Central memory CD4-positive, alpha-beta T cell (primary cell): Measurements from ENCODE around the gene SNRPN.
"Not testable (repeated sequence)": the region's sequence is repeated elsewhere in the genome, so short reads cannot be mapped to it uniquely, and the experiment has no call there.

Source experiments
- DNase-seq: peaks from one replicate; pipeline ENCODE4 v3.0.0; 2022
- total RNA-seq, 3 experiments: gene quantifications; one replicate each; lab custom pipeline; 2026; lab: John Stamatoyannopoulos, UW

Gene SNRPN
- 2.7 to 23.2 (median 11.2) reads per million in 3 experiments for total RNA-seq

DNA sequence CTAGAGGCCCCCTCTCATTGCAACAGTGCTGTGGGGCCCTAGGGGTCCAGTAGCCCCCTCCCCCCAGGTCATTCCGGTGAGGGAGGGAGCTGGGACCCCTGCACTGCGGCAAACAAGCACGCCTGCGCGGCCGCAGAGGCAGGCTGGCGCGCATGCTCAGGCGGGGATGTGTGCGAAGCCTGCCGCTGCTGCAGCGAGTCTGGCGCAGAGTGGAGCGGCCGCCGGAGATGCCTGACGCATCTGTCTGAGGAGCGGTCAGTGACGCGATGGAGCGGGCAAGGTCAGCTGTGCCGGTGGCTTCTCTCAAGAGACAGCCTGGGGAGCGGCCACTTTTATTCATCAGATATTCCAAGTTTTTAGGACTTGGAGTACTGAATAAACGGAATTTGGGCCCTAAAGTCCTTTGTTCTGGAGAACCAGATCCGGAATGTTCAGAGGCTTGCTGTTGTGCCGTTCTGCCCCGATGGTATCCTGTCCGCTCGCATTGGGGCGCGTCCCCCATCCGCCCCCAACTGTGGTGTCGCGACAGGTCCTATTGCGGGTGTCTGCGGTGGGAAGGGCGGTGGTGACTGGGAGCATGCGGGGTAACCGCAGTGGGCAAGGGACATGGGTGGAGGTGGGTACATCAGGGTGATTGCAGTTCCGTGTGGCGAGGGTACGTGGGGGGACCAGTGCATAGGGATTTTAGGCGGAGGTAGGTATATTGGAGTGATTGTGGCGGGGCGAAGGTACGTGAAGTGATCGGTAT lies at the start of gene SNRPN, which contains the start of gene SNURF:
SNRPN (plus strand) TSS at position 205 of the 748 bp plus-strand sequence. CDS start 19,467 bp downstream, outside the sequence.
SNURF (plus strand) TSS at position 205 of the 748 bp plus-strand sequence; CDS start at position 267, 62 bp downstream.
- peak; percentile 58 for DNase-seq

- peak; percentile 18 for DNase-seq
These were observed 38.3 kb upstream of the SNRPN start for GRCh38 chr15:24916305-24917009.

DNA sequence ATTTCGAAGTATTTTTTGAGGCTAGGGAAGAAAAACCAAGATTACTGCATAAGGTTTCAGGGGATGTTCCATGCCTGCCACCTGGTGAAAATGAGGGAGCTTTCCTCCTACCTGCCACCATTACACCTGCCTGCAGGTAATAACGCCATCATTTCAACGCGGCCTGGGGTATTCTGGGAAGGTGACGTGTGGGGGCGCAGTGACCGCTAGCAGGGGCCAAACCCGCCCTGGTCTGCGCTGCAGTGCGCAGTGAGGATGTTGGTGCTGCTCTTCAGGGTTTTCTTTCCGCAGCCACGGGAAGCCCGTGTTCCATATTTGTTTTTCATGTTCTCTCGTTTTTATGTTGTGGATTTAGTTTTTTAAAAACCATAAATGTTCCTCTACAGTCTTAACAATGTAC lies 37.4 kb upstream of the SNRPN start:
- no peak for DNase-seq

DNA sequence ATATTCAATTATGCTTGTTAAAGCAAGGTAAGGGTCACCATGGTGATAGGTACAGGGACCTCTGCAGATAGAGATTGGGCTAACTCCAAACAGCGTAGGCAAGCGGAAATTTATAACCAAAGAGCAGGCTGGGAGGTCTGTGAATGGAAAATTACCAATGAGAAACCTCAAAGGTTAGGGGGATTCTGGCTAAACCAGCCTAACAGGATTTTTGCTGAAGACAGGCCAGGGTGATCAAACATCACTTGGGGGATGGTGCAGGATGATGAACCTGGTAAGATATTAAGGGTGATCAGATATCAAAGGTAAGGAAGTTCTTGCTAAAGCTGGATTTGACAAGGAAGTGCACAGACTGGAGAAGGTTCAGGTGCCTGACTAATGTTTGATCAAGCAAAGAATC lies 35.3 kb upstream of the SNRPN start:
- no peak for DNase-seq

- DNase-seq: not testable (repeated sequence)
These were observed 32.0 kb upstream of the SNRPN start for GRCh38 chr15:24922781-24923180.

- DNase-seq: no peak
These were observed 30.6 kb upstream of the SNRPN start for GRCh38 chr15:24924153-24924552.

DNA sequence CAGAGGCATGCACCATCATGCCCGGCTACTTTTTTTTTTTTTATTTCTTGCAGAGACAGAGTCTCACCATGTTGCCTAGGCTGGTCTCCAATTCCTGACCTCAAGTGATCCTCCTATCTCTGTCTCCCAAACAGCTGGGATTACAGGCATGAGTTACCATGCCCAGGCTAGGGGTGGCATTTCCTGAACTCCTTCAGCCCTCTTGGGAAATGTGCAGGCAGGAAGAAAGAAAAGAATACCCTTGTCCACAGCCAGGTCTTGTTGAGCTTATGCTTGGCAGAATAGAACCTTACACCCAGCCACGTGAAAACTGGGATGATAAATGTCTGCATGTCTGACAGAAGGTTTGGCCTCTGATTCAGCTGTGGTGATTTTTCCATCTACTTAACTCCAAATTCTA lies 30.2 kb upstream of the SNRPN start:
- no peak for DNase-seq

DNA sequence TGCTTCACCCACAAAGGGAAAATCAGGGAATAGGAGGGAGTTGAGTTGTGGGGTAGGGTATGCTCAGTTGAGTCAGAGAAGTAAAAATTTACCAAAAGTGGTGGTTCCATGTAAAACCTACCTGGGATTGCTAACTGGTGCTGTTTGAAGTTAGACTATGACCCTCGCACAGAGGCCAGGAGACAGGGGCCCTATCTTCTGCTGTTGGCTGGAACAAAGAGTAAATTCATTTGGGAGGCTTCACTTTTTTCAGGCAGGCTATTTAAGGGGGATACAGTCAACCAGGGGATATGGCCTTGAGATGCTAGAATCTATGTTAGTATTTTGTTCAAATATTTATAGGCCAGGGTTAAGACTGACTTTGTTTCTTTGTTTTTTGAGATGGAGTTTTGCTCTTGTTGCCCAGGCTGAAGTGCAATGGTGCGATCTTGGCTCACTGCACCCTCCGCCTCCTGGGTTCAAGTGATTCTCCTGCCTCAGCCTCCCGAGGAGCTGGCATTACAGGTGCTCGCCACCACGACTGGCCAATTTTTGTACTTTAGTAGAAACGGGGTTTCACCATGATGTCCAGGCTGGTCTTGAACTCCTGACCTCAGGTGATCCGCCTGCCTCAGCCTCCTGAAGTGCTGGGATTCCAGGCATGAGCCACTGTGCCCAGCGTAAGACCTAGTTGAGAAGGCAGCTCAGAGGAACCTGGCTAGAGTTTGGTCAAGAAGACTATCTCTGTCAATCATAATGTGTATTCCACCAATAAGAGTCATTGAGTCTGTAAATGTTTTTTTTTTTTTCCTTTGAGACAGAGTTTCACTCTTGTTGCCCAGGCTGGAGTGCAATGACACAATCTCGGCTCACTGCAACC lies 22.7 kb upstream of the SNRPN start:
- DNase-seq: not testable (repeated sequence)

DNA sequence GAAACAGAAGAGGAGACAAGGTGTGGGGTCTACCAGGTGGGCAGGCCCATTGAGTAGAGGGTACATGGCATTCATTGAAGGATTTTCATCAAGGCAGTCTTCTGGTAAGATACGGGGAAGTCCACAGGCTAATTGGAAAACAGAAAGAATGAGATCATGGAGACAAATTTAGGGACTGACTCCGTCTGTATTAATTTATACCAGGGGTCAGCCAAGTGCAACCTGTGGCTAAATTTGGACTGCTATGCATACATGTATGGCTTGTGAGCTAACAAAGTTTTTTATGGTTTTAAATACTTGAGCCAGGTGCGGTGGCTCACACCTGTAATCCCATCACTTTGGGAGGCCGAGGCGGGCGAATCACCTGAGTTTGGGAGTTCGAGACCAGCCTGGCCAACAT lies 21.1 kb upstream of the SNRPN start:
- DNase-seq: no peak

- DNase-seq: not testable (repeated sequence)
These were observed 16.6 kb upstream of the SNRPN start for GRCh38 chr15:24938224-24938623.

DNA sequence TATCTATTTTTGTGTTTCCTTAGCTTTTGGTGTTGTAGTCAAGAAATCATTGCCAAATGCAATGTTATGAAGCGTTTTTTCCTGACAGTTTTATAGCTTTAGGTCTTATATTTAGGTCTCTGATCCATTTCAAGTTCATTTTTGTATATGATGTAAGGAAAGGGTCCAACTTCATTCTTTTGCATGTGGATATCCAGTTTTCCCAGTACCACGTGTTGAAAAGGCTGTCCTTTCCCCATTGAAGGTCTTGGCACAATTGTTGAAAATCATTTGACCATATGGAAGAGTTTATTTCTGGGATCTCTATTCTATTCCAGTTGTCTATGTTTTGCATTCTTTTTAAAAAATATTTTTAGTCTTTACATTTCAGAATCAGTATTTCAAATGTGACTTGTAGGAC lies 14.6 kb upstream of the SNRPN start:
- DNase-seq: no peak

- DNase-seq: no peak
These were observed 11.4 kb upstream of the SNRPN start for GRCh38 chr15:24943361-24943760.

DNA sequence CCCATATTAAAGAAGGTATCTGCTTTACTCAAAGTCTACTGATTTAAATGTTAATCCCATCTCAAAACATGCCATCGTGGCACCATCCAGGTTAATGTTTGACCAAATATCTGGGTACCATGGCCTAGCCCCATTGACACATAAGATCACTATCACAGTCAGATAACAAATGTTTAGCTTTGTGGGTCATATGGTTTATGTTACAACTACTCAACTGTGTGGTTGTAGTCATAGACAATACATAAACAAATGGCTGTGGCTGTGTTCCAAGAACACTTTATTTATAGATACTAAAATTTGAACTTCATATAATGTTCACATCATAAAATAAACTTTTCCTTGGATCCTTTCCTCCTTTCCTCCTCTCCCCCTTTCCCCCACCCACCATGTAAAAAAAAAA lies 9.8 kb upstream of the SNRPN start:
- DNase-seq: no peak

DNA sequence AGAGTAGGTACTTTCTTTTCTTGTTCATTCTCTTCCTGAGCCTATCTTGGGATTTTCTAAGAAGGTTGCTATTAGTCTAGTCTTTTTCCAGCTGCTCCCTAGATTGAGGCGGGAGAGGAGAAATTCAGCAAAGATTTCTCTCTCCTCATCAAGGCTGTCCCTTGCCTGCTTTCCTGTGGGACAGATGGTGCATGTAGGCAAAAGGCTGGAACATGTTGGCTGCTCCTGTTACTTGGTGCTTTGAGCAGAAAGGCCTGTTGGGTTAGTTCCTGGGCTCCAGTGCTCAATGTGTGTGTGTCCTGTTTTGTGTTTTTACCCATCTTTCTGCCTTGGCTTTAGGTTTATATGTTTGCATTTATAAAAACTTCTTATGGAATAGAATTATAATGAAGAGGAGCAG lies 9.1 kb upstream of the SNRPN start:
- DNase-seq: no peak

DNA sequence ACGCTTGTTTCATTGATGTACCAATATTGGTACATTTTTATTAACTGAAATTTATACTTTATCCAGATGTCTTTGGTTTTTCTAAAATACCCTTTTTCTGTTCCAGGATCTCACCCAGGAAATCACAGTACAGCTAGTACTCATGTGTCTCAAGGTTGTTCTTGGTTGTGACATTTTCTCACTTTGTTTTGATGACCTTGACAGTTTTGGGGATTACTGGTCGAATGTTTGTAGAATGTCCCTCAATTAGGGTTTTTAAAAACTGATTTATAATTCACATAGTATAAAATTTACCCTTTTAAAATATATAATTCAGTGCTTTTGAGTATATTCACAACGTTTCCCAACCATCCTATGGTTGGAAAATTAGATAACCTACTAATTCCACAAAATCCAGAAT lies 6.3 kb upstream of the SNRPN start:
- DNase-seq: no peak

DNA sequence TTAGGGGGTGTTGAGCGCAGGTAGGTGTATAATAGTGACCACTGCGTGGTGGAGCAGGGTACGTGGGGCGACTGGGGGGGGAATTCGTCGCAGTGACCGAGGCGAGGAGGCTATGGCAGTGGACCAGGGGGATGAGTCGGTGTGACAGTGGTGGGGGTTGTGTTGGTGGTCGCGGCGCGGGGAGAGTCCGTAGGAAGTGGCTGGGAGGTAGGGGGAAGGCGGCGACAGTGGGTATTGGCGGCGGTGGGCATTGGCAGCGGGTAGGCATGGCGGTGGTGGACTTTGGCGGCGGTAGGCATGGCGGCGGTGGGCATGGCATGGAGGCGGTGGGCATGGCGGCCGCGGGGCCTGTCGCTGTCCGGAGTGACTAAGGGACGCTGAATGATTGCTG lies 739 bp downstream of the SNRPN start:
- no peak for DNase-seq

- peak; percentile 79 for DNase-seq
These were observed 1.5 kb downstream of the SNRPN start for GRCh38 chr15:24956111-24956838.

- no peak for DNase-seq
These were observed 2.9 kb downstream of the SNRPN start for GRCh38 chr15:24957691-24958090.

DNA sequence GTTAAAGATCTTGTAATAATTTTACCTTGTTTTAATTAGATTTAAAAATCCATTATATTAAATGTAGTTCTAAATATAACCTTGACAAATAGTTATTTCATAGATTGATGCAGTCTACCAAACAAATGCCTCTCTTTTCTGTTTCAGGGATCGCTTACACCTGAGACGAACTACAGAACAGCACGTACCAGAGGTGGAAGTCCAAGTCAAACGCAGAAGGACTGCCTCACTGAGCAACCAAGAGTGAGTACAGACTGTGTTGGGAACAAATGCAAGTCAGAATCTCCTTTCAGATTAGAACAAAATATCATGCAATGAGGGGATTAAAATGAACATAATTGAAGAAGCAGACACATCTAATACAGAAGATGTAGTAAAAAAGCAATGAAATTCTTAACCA lies 7.2 kb downstream of the SNRPN start:
- DNase-seq: no peak

- no peak for DNase-seq
These were observed 8.1 kb downstream of the SNRPN start for GRCh38 chr15:24962880-24963279.

GRCh38 chr15:24966364-24967103 lies 11.7 kb downstream of the SNRPN start:
- DNase-seq: no peak

DNA sequence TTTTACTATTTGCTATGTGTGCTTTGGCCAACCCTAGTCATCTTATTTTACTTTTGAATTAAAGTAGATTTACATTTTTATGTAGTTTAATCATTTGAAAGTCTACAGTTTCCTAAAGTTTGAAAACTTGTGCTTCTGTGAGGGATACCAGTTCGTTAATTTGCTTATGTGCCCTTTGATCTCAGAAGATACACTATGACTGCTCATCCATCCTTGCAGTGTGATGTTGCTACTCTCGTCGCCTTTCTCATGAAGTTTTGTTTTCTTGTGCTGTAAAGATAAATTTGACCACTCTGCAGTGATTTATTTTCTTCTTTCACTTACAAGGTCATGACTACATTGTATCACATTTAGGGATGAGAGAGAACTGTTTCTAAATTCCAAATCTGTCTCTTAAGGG lies 16.3 kb downstream of the SNRPN start:
- DNase-seq: no peak
